Muscle layer of colon (tissue), 2 donors: ENCODE results near the gene ABCA13.

ENCODE experiments used
- H3K27ac ChIP-seq: one replicate; pipeline ENCODE4 v1.7.0; 2013; ENCODE audit warnings: low read depth, mild to moderate bottlenecking, low read length, moderate library complexity
- H3K27me3 ChIP-seq, 2 donors: one replicate each; pipeline ENCODE4 v1.7.0; 2013; ENCODE audit warnings: low read length in 2 of 2, mild to moderate bottlenecking in 2 of 2; ENCODE audit not compliant: insufficient read depth in 2 of 2, control insufficient read depth in 1 of 2
- H3K36me3 ChIP-seq: one replicate; pipeline ENCODE4 v1.7.0; 2013; ENCODE audit warnings: mild to moderate bottlenecking, low read length; ENCODE audit not compliant: insufficient read depth
- H3K4me1 ChIP-seq: one replicate; pipeline ENCODE4 v1.7.0; 2013; ENCODE audit warnings: mild to moderate bottlenecking, low read length; ENCODE audit not compliant: insufficient read depth
- H3K4me3 ChIP-seq, 2 donors: one replicate each; pipeline ENCODE4 v1.7.0; 2013; ENCODE audit warnings: low read length in 2 of 2, low read depth in 1 of 2, mild to moderate bottlenecking in 1 of 2, moderate library complexity in 1 of 2
- H3K9ac ChIP-seq: one replicate; pipeline ENCODE4 v1.7.0; 2013; ENCODE audit warnings: low read length
- H3K9me3 ChIP-seq: one replicate; pipeline ENCODE4 v1.7.0; 2013; ENCODE audit warnings: mild to moderate bottlenecking, low read length
- donor health status: abdominal sarcoma.
- donor health status: Adenocarcinoma of cecum.

The ABCA13 gene

DNA sequence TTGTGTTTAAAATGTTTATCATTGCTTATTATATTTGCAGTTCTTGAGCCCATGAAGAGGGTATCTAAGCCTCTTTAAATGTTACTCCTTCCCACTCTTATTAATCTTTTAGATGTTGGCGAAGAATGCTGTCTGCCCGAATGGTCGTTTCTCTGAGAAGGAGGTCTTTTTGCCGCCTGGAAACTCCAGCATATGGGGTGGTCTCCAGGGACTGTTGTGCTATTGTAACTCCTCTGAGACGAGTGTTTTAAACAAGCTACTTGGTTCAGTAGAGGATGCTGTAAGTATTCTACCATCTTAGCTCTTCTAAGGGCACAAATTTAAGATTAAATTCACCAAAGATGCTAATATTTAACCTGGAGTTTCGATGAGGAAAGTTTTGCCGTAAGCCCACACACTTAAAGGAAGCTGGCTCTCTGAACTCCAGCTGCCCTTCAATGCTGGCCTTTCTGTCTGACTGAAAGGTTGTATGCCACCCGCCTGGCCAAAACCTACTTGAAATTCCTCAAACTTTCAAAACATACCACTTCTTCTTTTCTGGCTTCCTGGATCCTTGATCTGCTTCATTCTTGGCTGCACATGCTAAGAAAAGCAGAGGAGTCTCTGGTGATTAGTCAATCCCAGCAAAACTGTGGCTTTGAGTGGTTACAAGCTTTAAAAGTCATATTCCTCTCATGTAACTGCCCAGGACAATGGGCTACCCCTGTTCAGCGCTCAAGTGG, 74.7 kb downstream of the ABCA13 start:
- no peak overlapping the region for H3K9ac ChIP-seq
- H3K4me1 ChIP-seq: no peaks in the 10 kb centered on the region
- H3K4me3 ChIP-seq: no peak overlapping the region
- H3K9me3 ChIP-seq: no peaks in the 10 kb centered on the region
- no peak overlapping the region for H3K27ac ChIP-seq
- H3K27me3 ChIP-seq: no peaks in the 10 kb centered on the region
- no peaks in the 10 kb centered on the region for H3K36me3 ChIP-seq

DNA sequence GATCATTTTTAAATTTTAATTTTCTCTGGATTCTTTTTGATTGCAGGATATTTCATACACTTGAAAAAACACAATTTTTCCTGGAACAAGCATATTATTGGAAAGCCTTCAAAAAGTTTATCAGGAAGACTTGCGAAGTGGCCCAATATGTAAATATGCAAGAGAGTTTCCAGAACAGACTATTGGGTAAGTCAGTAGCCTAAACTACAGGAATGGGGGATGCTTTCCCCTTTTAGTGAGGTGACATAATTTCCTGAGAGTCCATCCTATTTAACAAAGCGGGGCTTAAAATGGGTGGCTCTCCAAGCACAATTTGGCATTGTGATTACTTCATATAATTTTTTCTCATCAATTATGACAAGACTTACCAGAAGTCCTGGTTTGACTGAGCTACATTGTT, 77.9 kb downstream of the ABCA13 start:
- no peak overlapping the region for H3K27ac ChIP-seq
- no peaks in the 10 kb centered on the region for H3K9me3 ChIP-seq
- H3K9ac ChIP-seq: no peak overlapping the region
- H3K27me3 ChIP-seq: no peaks in the 10 kb centered on the region
- no peak overlapping the region for H3K4me3 ChIP-seq
- no peaks in the 10 kb centered on the region for H3K4me1 ChIP-seq
- no peaks in the 10 kb centered on the region for H3K36me3 ChIP-seq

DNA sequence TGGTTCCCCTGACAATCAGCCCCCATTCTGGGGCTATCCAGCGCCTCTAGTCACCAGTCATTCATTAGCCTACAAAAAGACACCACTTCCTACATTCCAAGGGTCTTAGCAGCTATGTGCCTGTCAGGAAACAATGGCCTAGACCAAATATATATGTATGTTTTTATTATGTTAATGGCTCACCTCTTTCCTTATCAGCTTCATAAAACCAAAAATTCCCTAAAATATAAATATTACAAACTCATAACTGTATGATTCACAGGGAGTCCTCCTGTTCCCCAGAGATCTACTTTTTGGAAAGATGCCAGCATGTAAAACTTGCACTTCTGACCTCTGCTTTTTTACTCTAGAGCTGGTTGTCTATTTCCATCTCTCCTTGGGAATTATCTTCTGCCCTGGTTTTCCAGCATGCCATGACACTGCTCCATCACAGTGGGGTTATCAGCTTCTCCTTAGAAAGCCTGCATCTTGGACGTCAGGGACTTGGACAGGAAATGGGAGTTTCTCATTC, 79.2 kb downstream of the ABCA13 start:
- Histone ChIP-seq H3K27me3 (no peaks in the 10 kb centered on the region), H3K4me3 (no peak overlapping the region), H3K9ac (no peak overlapping the region), H3K4me1 (no peaks in the 10 kb centered on the region), H3K9me3 (no peaks in the 10 kb centered on the region), H3K27ac (no peak overlapping the region), H3K36me3 (no peaks in the 10 kb centered on the region)

DNA sequence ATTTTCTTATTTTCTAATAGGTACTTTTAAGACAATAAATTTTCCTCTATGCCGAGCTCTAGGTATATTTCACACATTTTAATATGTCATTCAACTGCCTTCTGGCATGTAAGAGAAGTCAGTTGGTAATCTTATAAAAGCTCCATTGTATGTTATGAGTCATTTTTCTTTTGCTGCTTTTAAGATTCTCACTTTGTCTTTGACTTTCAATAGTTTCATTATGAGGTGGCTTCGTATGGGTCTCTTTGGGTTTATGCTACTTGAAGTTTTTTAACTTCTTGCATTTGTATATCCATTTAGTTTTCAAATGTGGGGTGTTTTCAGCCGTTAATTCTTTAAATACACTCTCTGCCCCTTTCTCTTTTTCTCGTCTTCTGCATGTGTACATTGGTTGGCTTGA, 80.5 kb downstream of the ABCA13 start:
- H3K27me3 ChIP-seq: no peaks in the 10 kb centered on the region
- no peak overlapping the region for H3K27ac ChIP-seq
- no peak overlapping the region for H3K4me3 ChIP-seq

DNA sequence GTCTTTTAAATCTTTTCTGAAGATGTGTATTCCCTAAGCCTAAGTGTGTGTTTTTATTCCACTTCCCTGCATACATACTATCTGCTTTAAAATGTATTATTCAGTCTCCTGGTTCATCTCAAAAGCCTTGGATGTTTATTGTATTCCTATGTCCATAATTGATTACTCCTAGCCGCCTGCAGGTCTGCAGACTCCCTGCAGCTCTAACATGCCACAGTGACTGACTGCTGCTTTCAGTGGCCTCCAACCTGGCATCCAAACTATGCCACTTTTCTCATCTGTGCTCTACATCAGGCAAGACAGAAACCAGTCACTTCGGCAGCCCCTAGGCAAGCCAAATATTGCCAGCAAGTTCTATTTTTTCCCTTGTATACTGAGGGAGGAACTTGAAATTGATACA, 81.7 kb downstream of the ABCA13 start:
- H3K36me3 ChIP-seq: no peaks in the 10 kb centered on the region
- no peak overlapping the region for H3K4me3 ChIP-seq
- H3K4me1 ChIP-seq: no peaks in the 10 kb centered on the region
- no peaks in the 10 kb centered on the region for H3K9me3 ChIP-seq
- no peaks in the 10 kb centered on the region for H3K27me3 ChIP-seq
- no peak overlapping the region for H3K9ac ChIP-seq
- no peak overlapping the region for H3K27ac ChIP-seq

More for the DNA sequence above, 80.5 kb downstream of the ABCA13 start:
- Histone ChIP-seq H3K36me3 (no peaks in the 10 kb centered on the region), H3K9me3 (no peaks in the 10 kb centered on the region), H3K4me1 (no peaks in the 10 kb centered on the region), H3K9ac (no peak overlapping the region)

DNA sequence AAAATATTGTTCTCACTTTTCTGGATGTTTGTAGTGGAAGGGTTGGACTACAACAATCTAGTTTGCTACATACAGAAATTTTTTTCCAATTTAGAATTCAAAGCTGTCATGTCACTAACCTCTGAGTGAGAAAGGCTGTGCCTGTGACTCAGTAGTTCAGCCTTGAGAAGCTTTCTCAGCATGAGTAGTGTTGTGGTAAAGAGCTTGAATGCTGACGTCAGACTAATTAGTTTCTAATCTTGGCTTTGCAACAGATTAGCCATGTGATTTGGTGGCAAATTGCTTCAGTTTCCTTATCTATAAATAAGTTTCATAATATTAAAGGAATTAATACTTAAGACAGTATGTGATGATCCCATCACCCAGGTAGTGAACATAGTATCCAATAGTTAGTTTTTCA, 83.8 kb downstream of the ABCA13 start:
- no peaks in the 10 kb centered on the region for H3K27me3 ChIP-seq
- no peak overlapping the region for H3K4me3 ChIP-seq
- no peaks in the 10 kb centered on the region for H3K4me1 ChIP-seq
- no peaks in the 10 kb centered on the region for H3K9me3 ChIP-seq
- H3K27ac ChIP-seq: no peak overlapping the region
- no peaks in the 10 kb centered on the region for H3K36me3 ChIP-seq
- H3K9ac ChIP-seq: no peak overlapping the region

DNA sequence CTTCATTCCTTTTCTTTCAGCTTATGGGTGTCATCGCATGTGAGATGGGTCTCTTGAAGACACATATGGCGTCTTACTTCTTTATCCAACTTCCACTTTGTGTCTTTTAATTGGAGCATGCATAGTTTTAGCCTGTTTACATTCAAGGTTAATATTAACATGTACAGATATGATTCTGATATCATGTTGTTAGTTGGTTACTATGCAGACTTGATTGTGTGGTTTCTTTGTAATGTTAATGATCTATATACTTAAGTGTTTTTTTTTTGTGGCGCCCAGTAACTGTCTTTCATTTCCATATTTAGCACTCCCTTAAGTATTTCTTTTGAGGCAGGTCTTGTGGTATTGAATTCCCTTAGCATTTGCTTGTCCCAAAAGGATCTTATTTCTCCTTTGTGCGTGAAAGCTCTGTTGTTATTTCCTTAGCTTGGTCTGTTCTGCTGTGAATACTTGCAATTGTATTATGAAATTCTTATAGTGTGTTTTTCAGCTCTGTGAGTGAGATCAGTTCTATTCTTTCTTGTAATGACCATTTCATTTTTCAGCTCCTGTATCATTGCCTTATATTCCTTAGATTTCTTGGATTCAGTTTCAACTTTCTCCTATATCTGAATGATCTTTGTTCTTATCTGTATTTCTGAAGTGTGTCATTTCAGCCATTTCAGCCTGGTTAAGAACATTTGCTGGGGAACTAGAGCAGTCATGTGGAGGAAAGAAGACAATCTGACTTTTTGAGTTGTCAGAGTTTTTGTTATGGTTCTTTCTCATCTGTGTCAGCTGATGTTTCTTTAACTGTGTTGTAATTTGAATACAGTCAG, 88.4 kb downstream of the ABCA13 start:
- H3K4me3 ChIP-seq: no peak overlapping the region
- no peaks in the 10 kb centered on the region for H3K9me3 ChIP-seq
- no peaks in the 10 kb centered on the region for H3K4me1 ChIP-seq
- no peaks in the 10 kb centered on the region for H3K36me3 ChIP-seq
- H3K27me3 ChIP-seq: no peaks in the 10 kb centered on the region
- H3K9ac ChIP-seq: no peak overlapping the region
- H3K27ac ChIP-seq: no peak overlapping the region

DNA sequence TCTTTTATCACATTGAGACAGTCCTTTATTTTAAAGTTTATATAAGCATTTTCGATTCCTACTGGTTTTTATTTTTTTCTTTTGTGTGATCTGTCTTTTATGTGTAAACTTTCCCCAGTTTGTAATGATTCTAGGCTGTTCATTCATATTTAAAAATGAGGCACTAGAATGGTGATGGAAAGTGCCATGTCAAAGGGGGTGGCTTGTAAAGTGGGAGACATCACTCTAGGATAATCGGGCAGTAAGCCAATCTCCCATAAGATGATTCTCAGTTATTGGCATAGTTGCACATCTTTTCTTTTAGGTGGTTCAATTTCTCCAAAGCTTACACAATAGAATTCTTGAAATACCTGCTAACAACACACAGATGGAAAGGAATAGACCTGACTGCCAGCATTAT, 90.4 kb downstream of the ABCA13 start:
- Histone ChIP-seq H3K4me1 (no peaks in the 10 kb centered on the region), H3K4me3 (no peak overlapping the region), H3K27ac (no peak overlapping the region), H3K9ac (no peak overlapping the region), H3K9me3 (no peaks in the 10 kb centered on the region), H3K36me3 (no peaks in the 10 kb centered on the region), H3K27me3 (no peaks in the 10 kb centered on the region)

DNA sequence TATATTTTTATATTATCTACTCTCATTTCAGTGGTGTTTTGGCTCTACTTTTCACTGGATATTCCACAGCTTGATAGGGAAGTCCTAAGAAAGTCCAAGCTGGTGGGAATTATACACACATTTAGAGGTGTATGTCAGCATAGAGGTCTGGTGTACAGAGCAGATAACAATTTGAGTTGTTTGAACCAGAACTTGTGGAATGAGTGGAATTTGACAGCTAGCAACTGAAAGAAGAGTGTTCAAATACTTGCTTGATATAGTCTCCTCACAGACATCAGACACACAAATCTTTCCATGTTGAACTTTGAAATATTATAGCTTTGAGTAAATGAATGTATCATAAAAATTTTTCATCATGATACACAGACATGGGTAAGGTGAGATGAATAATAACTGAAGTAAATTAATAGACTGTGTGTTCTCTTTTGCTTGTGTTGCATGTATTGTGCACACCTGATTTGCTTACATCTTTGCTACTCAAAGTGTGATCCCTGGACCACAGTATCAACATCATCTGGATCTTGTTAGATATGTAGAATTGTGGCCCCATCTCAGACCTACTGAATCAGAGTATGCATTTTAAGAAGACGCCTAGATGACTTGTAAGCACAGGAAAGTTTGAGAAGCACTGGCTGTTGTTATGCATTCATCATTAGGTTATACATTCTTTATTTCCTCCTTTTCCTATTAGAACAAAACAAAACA, 91.5 kb downstream of the ABCA13 start:
- H3K27me3 ChIP-seq: no peaks in the 10 kb centered on the region
- H3K4me1 ChIP-seq: no peaks in the 10 kb centered on the region
- no peak overlapping the region for H3K9ac ChIP-seq
- H3K9me3 ChIP-seq: no peaks in the 10 kb centered on the region
- no peaks in the 10 kb centered on the region for H3K36me3 ChIP-seq
- no peak overlapping the region for H3K27ac ChIP-seq
- no peak overlapping the region for H3K4me3 ChIP-seq

DNA sequence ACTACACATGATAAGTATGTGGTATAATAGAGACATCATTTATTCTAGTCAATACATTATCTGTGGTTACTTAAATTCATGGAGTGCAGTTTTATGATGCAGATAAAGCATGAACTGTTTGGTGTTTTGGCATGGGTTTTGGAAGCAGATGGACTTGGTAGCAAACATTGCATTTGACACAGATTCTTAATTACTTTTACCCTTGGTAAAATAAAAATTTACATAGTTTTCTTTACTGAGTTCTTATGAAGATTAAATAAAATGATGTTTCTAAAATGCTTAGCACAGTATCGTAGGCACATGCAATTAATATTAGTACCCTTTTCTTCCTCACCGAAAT, 92.0 kb downstream of the ABCA13 start:
- H3K27me3 ChIP-seq: no peaks in the 10 kb centered on the region
- no peaks in the 10 kb centered on the region for H3K9me3 ChIP-seq
- no peak overlapping the region for H3K27ac ChIP-seq
- H3K4me1 ChIP-seq: no peaks in the 10 kb centered on the region
- H3K9ac ChIP-seq: no peak overlapping the region
- H3K4me3 ChIP-seq: no peak overlapping the region
- no peaks in the 10 kb centered on the region for H3K36me3 ChIP-seq

DNA sequence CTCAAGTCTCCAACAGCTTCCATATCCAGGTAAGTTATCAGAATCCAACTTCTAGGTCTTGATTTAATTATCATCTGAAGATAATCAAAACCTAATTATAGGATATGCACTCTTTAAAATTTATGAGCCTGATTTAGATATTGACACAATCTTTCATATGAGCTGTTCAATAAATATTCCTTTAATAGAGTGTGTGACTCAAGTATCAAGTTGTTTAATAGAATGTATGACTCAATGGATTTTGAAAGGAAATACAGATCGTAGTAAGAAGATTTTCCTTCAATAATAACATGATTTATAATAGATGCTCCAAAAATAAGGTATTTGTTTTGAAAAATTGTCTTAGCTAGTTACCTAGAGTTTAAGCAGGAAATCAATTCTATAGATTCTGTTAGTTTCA, 97.8 kb downstream of the ABCA13 start:
- H3K4me3 ChIP-seq: no peak overlapping the region
- no peak overlapping the region for H3K27ac ChIP-seq
- H3K36me3 ChIP-seq: no peaks in the 10 kb centered on the region
- H3K9me3 ChIP-seq: no peaks in the 10 kb centered on the region
- H3K4me1 ChIP-seq: no peaks in the 10 kb centered on the region
- H3K9ac ChIP-seq: no peak overlapping the region
- no peaks in the 10 kb centered on the region for H3K27me3 ChIP-seq
